Endothelial cell of umbilical vein (primary cell): Measurements from ENCODE around the gene BASP1. TPM values are rescaled to one million over a fixed set of nuclear protein-coding genes. Genes with fewer than 3 reads are reported as not detected.

ENCODE experiments used
- BruUV-seq: library from RNA; stranded (reverse); fragments of 400-500 nt; replicated peaks from 2 replicates; lab custom pipeline; 2021; lab: Mats Ljungman, UMichigan
- CTCF ChIA-PET: fragments of 300-600, 350-600 bp; sonication (Branson Sonifier 250); formaldehyde crosslinking; loops from one replicate; lab custom pipeline; 2021; ENCODE audit warnings: antibody characterized with exemption, inconsistent platforms; lab: Charles Lee
- POLR2A ChIA-PET: fragments of 300-600, 350-600 bp; sonication (Branson Sonifier 250); formaldehyde crosslinking; loops from one replicate; lab custom pipeline; 2021; ENCODE audit warnings: antibody characterized with exemption, inconsistent platforms; lab: Charles Lee
- DNase-seq: peaks from one replicate; pipeline ENCODE4 v3.0.0-alpha.2; 2011; ENCODE audit warnings: low read depth, low spot score
- FAIRE-seq: peaks from 2 replicates; lab custom pipeline; 2011; peaks lifted over from hg19 to GRCh38; lab: Jason Lieb, UNC
- H2AFZ ChIP-seq: 2 replicates; pipeline ENCODE4 v1.6.0; 2012; ENCODE audit warnings: low read depth, low read length, control low read depth, inconsistent platforms
- H3K27ac ChIP-seq: 2 replicates; pipeline ENCODE4 v1.5.1; 2011; ENCODE audit warnings: low read depth, mild to moderate bottlenecking, control low read depth, low read length, moderate library complexity; ENCODE audit not compliant: insufficient read depth
- H3K27me3 ChIP-seq, 2 experiments: 2 replicates each; pipeline versions ENCODE4 v1.6.0 to v1.6.1; 2011; ENCODE audit warnings: low read length in 2 of 2, mixed read lengths in 1 of 2; ENCODE audit not compliant: control insufficient read depth in 2 of 2, insufficient read depth in 2 of 2
- H3K36me3 ChIP-seq, 2 experiments: 2 replicates in 1 of 2; 3 replicates in 1 of 2; pipeline ENCODE4 v1.5.1; 2011; ENCODE audit warnings: low read length in 2 of 2, mild to moderate bottlenecking in 1 of 2, moderate library complexity in 1 of 2; ENCODE audit not compliant: control insufficient read depth in 2 of 2, insufficient read depth in 2 of 2; ENCODE audit errors: extremely low read depth in 1 of 2
- H3K4me1 ChIP-seq: 3 replicates; pipeline ENCODE4 v1.5.1; 2011; ENCODE audit warnings: mild to moderate bottlenecking, low read length; ENCODE audit not compliant: control insufficient read depth, insufficient read depth; ENCODE audit errors: extremely low read depth
- H3K4me2 ChIP-seq: 2 replicates; pipeline ENCODE4 v1.6.1; 2011; ENCODE audit warnings: low read length, control low read depth, mixed read lengths; ENCODE audit not compliant: insufficient read depth
- H3K4me3 ChIP-seq, 3 experiments: fragments of 200-600 bp in 1 of 3; sonication (generic), shearing (Covaris generic) in 1 of 3; replicated peaks in 1 of 3; 2 replicates each; pipeline ENCODE4 v1.5.1; 2011 to 2016; ENCODE audit warnings: control low read depth in 3 of 3, low read length in 3 of 3, mild to moderate bottlenecking in 2 of 3, inconsistent platforms in 1 of 3, low read depth in 1 of 3, moderate library complexity in 1 of 3; ENCODE audit not compliant: insufficient read depth in 1 of 3
- H3K79me2 ChIP-seq: 2 replicates; pipeline ENCODE4 v1.6.0; 2012; ENCODE audit warnings: low read length, inconsistent platforms; ENCODE audit not compliant: control insufficient read depth, insufficient read depth
- H3K9ac ChIP-seq: replicated peaks from 2 replicates; pipeline ENCODE3; 2011; ENCODE audit warnings: low read length, control low read depth; ENCODE audit not compliant: insufficient read depth; ENCODE audit errors: extremely low read depth
- H3K9me1 ChIP-seq: replicated peaks from 3 replicates; pipeline ENCODE4 v1.6.0; 2011; ENCODE audit warnings: mild to moderate bottlenecking, low read length; ENCODE audit not compliant: control insufficient read depth, insufficient read depth; ENCODE audit errors: extremely low read depth
- H3K9me3 ChIP-seq: replicated peaks from 2 replicates; pipeline ENCODE4 v1.5.1; 2012; ENCODE audit warnings: low read length, inconsistent platforms; ENCODE audit not compliant: control insufficient read depth, insufficient read depth
- H4K20me1 ChIP-seq: replicated peaks from 2 replicates; pipeline ENCODE3; 2011; ENCODE audit warnings: mild to moderate bottlenecking, low read length; ENCODE audit not compliant: control insufficient read depth, insufficient read depth; ENCODE audit errors: extremely low read depth
- CTCF ChIP-seq, 2 donors: IDR thresholded peaks; 1 replicate in 1 of 2; 2 replicates in 1 of 2; pipeline ENCODE4 v1.5.1; 2011; ENCODE audit warnings: low read length in 2 of 2, mild to moderate bottlenecking in 2 of 2, moderate library complexity in 2 of 2, control low read depth in 1 of 2, inconsistent platforms in 1 of 2, low read depth in 1 of 2; ENCODE audit not compliant: insufficient read depth in 1 of 2; ENCODE audit errors: extremely low read depth in 1 of 2
- EZH2 ChIP-seq: IDR thresholded peaks from 2 replicates; pipeline ENCODE4 v1.6.1; 2012; ENCODE audit warnings: borderline replicate concordance, low read depth, mild to moderate bottlenecking, moderate library complexity, low read length, inconsistent platforms; ENCODE audit not compliant: severe bottlenecking
- FOS ChIP-seq: IDR thresholded peaks from 2 replicates; pipeline ENCODE4 v1.6.1; 2011; ENCODE audit warnings: mild to moderate bottlenecking, low read length, moderate library complexity, borderline replicate concordance; ENCODE audit not compliant: insufficient read depth
- GATA2 ChIP-seq: IDR thresholded peaks from 2 replicates; pipeline ENCODE4 v1.7.0; 2011; ENCODE audit warnings: low read depth, mild to moderate bottlenecking, moderate library complexity, mixed read lengths, low read length; ENCODE audit not compliant: insufficient read length, insufficient read depth
- JUN ChIP-seq: IDR thresholded peaks from 2 replicates; pipeline ENCODE4 v1.6.1; 2011; ENCODE audit warnings: borderline replicate concordance, low read depth; ENCODE audit not compliant: insufficient read length, insufficient read depth
- MAX ChIP-seq: IDR thresholded peaks from 2 replicates; pipeline ENCODE4 v1.6.1; 2011; ENCODE audit not compliant: insufficient read depth, insufficient read length
- MYC ChIP-seq: IDR thresholded peaks from one replicate; pipeline ENCODE4 v1.6.1; 2011; ENCODE audit warnings: mild to moderate bottlenecking, low read depth, low read length
- POLR2A ChIP-seq: IDR thresholded peaks from 2 replicates; pipeline ENCODE4 v1.6.1; 2012; ENCODE audit warnings: low read depth, mild to moderate bottlenecking, control low read depth, low read length
- POLR2AphosphoS5 ChIP-seq: IDR thresholded peaks from 2 replicates; pipeline ENCODE4 v1.6.1; 2012; ENCODE audit warnings: low read depth, mild to moderate bottlenecking, control low read depth, low read length, moderate library complexity; ENCODE audit not compliant: insufficient read depth
- dilution Hi-C: fragments of 300-500 bp; cut with MboI; formaldehyde crosslinking; loops from one replicate; pipeline ENCODE4 v1.15.0; 2019; ENCODE audit warnings: low sequenced_read_pairs; ENCODE audit not compliant: extremely low pct_ligation_motif_present
- intact Hi-C: fragments of 100-400 bp; cut with micrococcal nuclease; formaldehyde crosslinking; loops from one replicate; pipeline ENCODE4 v1.10.0; 2022
- polyA plus RNA-seq, 4 experiments: library from polyadenylated mRNA; depleted of rRNA in 3 of 4; stranded (reverse) in 3 of 4; unstranded in 1 of 4; fragments of >200 nt; gene quantifications; 2 replicates each; pipeline versions ENCODE4 v1.2.1 to v1.2.3, GENCODE V29; 2011 to 2012; ENCODE audit warnings: missing spikeins in 1 of 4
- total RNA-seq: library from RNA; stranded (reverse); gene quantifications from 2 replicates; pipeline ENCODE4 v1.2.3, GENCODE V29; 2021

The BASP1 gene
- total and polyA plus RNA-seq, 2 donors (not counting 3 experiments of a cell fraction or from before 2014, with no cell fraction given): 69.4 to 79.3 TPM

- POLR2A ChIA-PET: no interaction called here
- CTCF ChIA-PET: interaction anchor here (0.9 to 2.4 kb wide), 2 partner anchors 9 to 13 kb away, joined by 3 to 11 read pairs; no protein-coding TSS in a partner anchor
- Histone ChIP-seq H3K79me2 (peaks cover 94% of the 10 kb centered on the region), H3K9ac (no peak overlapping the region), H4K20me1 (no peaks in the 10 kb centered on the region), H3K36me3 (no peaks in the 10 kb centered on the region), H3K27me3 (no peaks in the 10 kb centered on the region), H2AFZ (no peak overlapping the region), H3K4me3 (no peak overlapping the region), H3K4me1 (peaks cover 23% of the 10 kb centered on the region), H3K4me2 (no peak overlapping the region), H3K9me3 (no peaks in the 10 kb centered on the region), H3K9me1 (no peaks in the 10 kb centered on the region), H3K27ac (no peak overlapping the region)
- intact Hi-C loops (no loop called here), dilution Hi-C loops (no loop called here)
- BruUV-seq: no TSS peak
- TF ChIP-seq GATA2 (no peak), POLR2A (no peak), POLR2AphosphoS5 (no peak), CTCF (IDR thresholded peaks at IDR 0.05; ENCODE audit: extremely low read depth in 1 of 2, insufficient read depth in 1 of 2, low read depth in 1 of 2, low read length in 2 of 2) (no peak), FOS (no peak), EZH2 (no peak), MAX (no peak), MYC (no peak), JUN (no peak)
- FAIRE-seq: no peak
- no peak for DNase-seq
These were observed 7.6 kb downstream of the BASP1 start for GRCh38 chr5:17224858-17225511.
